Right kidney (tissue), 1 donor: Measurements from ENCODE around the gene TRIM68.

Experiments used
- DNase-seq: peaks from one replicate; pipeline ENCODE4 v3.0.0-alpha.2; 2016

TRIM68 gene

GRCh38 chr11:4606231-4607015 is 1.6 kb downstream of the TRIM68 start:
- DNase-seq: no peak

GRCh38 chr11:4605057-4605456 is 3.0 kb downstream of the TRIM68 start:
- DNase-seq: no peak

- DNase-seq: no peak
These were observed 14.3 kb downstream of the TRIM68 start, which contains the start of gene OR52I1 for GRCh38 chr11:4593739-4594138. Gene OR52I1, plus strand, starts transcription at chr11:4594039. Its CDS starts 0 bp downstream, at chr11:4594039.

GRCh38 chr11:4589017-4589416 is 19.0 kb downstream of the TRIM68 start:
- DNase-seq: no peak

- no peak for DNase-seq
These were observed 26.6 kb downstream of the TRIM68 start, which contains the start of gene OR52I2 for GRCh38 chr11:4581443-4581842. Gene OR52I2, plus strand, starts transcription at chr11:4581743.

- no peak for DNase-seq
These were observed 27.9 kb downstream of the TRIM68 start for GRCh38 chr11:4580124-4580523.

- DNase-seq: no peak
These were observed 29.4 kb downstream of the TRIM68 start for GRCh38 chr11:4578624-4579023.

- no peak for DNase-seq
These were observed 30.3 kb downstream of the TRIM68 start for GRCh38 chr11:4577761-4578160.

- no peak for DNase-seq
These were observed 31.2 kb downstream of the TRIM68 start for GRCh38 chr11:4576880-4577279.

GRCh38 chr11:4569075-4569474 is 39.0 kb downstream of the TRIM68 start:
- no peak for DNase-seq

- DNase-seq: no peak
These were observed 42.7 kb downstream of the TRIM68 start for GRCh38 chr11:4565371-4565770.

GRCh38 chr11:4560467-4560866 is 47.6 kb downstream of the TRIM68 start:
- no peak for DNase-seq

GRCh38 chr11:4559527-4560440 is 48.2 kb downstream of the TRIM68 start:
- peak; percentile 3 for DNase-seq

- no peak for DNase-seq
These were observed 56.6 kb downstream of the TRIM68 start for GRCh38 chr11:4551346-4551979.
